K562 (cell line): ENCODE results near the gene HTR3C. TPM values are rescaled to one million over a fixed set of nuclear protein-coding genes. Genes with fewer than 3 reads are reported as not detected.
A peak's percentile ranks its signal among the peaks of the same experiment; 100 is the strongest.

Experiments used
- HNRNPL ChIP-seq: fragments of 200-400 bp; formaldehyde crosslinking; IDR thresholded peaks from 2 replicates; pipeline ENCODE4 v1.6.1; 2017; ENCODE audit warnings: low read depth, mild to moderate bottlenecking, low read length
- HNRNPUL1 ChIP-seq: fragments of 200-400 bp; formaldehyde crosslinking; IDR thresholded peaks from 2 replicates; pipeline ENCODE4 v1.6.1; 2017; ENCODE audit warnings: low read length
- MAFK ChIP-seq: IDR thresholded peaks from 2 replicates; pipeline ENCODE4 v1.6.1; 2011; ENCODE audit warnings: low read length, improper control_type of control experiment
- MECOM ChIP-seq: fragments of 250-450 bp; sonication (Bioruptor Pico); IDR thresholded peaks from 2 replicates; pipeline ENCODE4 v1.8.0; 2022; ENCODE audit warnings: inconsistent platforms
- RNF219 ChIP-seq: fragments of 250-450 bp; sonication (Bioruptor Pico); IDR thresholded peaks from 2 replicates; pipeline ENCODE4 v1.5.0; 2022; ENCODE audit warnings: mild to moderate bottlenecking
- TGIF2 ChIP-seq: sonication (generic); formaldehyde crosslinking; IDR thresholded peaks from 2 replicates; pipeline ENCODE4 v1.8.1; 2022; ENCODE audit warnings: mild to moderate bottlenecking, missing genetic modification reagents, moderate library complexity
- ZNF347 ChIP-seq: fragments of 450-650 bp; formaldehyde crosslinking; IDR thresholded peaks from 2 replicates; pipeline ENCODE4 v1.4.0; 2020; ENCODE audit warnings: low read depth, mild to moderate bottlenecking, moderate library complexity
- ZNF444 ChIP-seq: fragments of 250-450 bp; sonication (Bioruptor Pico); IDR thresholded peaks from 2 replicates; pipeline ENCODE4 v1.4.0; 2020; ENCODE audit warnings: mild to moderate bottlenecking, moderate library complexity
- ZNF445 ChIP-seq: fragments of 250-450 bp; sonication (Bioruptor Pico); IDR thresholded peaks from 2 replicates; pipeline ENCODE4 v1.4.0; 2020; ENCODE audit warnings: low read depth, mild to moderate bottlenecking, moderate library complexity
- polyA plus RNA-seq, 8 experiments: library from polyadenylated mRNA; depleted of rRNA in 4 of 8; stranded (reverse) in 5 of 8; unstranded in 3 of 8; fragments of >200 nt; fragmentation: Nextera tagmentation in 2 of 8; fragmentation: Illumina TruSeq in 1 of 8; extraction: Ambion mirVana in 2 of 8; extraction: Trizol in 1 of 8; gene quantifications; 2 replicates each; pipeline versions ENCODE4 v1.2.1 to v1.2.3, GENCODE V29; 2011 to 2014; ENCODE audit warnings: inconsistent platforms in 1 of 8, missing spikeins in 1 of 8
- total RNA-seq, 7 experiments: library from RNA; depleted of rRNA in 6 of 7; stranded (reverse); fragments of >200 nt in 6 of 7; fragmentation: Illumina TruSeq in 2 of 7; extraction: Trizol in 2 of 7; gene quantifications; 2 replicates each; pipeline versions ENCODE4 v1.2.1 to v1.2.3, GENCODE V29; 2011 to 2021; ENCODE audit warnings: low replicate concordance in 1 of 7
- TF ChIP-seq, protein P1 (sequence below): fragments of 450-650 bp; IDR thresholded peaks from 2 replicates; pipeline ENCODE4 v1.6.1; 2016; ENCODE audit warnings: mild to moderate bottlenecking, moderate library complexity
- TF ChIP-seq, protein P2 (sequence below): sonication (generic); formaldehyde crosslinking; IDR thresholded peaks from 2 replicates; pipeline ENCODE4 v1.8.0; 2023; ENCODE audit warnings: mild to moderate bottlenecking, missing genetic modification reagents

Gene HTR3C
- total and polyA plus RNA-seq, 9 of the 15 experiments (the other 6 are each of a cell fraction or from before 2014, with no cell fraction given): 0.04 to 0.06 TPM; not detected in 7

GRCh38 chr3:184085389-184085852, 32.6 kb downstream of the HTR3C start (continued):
- TF ChIP-seq, protein P1, sequence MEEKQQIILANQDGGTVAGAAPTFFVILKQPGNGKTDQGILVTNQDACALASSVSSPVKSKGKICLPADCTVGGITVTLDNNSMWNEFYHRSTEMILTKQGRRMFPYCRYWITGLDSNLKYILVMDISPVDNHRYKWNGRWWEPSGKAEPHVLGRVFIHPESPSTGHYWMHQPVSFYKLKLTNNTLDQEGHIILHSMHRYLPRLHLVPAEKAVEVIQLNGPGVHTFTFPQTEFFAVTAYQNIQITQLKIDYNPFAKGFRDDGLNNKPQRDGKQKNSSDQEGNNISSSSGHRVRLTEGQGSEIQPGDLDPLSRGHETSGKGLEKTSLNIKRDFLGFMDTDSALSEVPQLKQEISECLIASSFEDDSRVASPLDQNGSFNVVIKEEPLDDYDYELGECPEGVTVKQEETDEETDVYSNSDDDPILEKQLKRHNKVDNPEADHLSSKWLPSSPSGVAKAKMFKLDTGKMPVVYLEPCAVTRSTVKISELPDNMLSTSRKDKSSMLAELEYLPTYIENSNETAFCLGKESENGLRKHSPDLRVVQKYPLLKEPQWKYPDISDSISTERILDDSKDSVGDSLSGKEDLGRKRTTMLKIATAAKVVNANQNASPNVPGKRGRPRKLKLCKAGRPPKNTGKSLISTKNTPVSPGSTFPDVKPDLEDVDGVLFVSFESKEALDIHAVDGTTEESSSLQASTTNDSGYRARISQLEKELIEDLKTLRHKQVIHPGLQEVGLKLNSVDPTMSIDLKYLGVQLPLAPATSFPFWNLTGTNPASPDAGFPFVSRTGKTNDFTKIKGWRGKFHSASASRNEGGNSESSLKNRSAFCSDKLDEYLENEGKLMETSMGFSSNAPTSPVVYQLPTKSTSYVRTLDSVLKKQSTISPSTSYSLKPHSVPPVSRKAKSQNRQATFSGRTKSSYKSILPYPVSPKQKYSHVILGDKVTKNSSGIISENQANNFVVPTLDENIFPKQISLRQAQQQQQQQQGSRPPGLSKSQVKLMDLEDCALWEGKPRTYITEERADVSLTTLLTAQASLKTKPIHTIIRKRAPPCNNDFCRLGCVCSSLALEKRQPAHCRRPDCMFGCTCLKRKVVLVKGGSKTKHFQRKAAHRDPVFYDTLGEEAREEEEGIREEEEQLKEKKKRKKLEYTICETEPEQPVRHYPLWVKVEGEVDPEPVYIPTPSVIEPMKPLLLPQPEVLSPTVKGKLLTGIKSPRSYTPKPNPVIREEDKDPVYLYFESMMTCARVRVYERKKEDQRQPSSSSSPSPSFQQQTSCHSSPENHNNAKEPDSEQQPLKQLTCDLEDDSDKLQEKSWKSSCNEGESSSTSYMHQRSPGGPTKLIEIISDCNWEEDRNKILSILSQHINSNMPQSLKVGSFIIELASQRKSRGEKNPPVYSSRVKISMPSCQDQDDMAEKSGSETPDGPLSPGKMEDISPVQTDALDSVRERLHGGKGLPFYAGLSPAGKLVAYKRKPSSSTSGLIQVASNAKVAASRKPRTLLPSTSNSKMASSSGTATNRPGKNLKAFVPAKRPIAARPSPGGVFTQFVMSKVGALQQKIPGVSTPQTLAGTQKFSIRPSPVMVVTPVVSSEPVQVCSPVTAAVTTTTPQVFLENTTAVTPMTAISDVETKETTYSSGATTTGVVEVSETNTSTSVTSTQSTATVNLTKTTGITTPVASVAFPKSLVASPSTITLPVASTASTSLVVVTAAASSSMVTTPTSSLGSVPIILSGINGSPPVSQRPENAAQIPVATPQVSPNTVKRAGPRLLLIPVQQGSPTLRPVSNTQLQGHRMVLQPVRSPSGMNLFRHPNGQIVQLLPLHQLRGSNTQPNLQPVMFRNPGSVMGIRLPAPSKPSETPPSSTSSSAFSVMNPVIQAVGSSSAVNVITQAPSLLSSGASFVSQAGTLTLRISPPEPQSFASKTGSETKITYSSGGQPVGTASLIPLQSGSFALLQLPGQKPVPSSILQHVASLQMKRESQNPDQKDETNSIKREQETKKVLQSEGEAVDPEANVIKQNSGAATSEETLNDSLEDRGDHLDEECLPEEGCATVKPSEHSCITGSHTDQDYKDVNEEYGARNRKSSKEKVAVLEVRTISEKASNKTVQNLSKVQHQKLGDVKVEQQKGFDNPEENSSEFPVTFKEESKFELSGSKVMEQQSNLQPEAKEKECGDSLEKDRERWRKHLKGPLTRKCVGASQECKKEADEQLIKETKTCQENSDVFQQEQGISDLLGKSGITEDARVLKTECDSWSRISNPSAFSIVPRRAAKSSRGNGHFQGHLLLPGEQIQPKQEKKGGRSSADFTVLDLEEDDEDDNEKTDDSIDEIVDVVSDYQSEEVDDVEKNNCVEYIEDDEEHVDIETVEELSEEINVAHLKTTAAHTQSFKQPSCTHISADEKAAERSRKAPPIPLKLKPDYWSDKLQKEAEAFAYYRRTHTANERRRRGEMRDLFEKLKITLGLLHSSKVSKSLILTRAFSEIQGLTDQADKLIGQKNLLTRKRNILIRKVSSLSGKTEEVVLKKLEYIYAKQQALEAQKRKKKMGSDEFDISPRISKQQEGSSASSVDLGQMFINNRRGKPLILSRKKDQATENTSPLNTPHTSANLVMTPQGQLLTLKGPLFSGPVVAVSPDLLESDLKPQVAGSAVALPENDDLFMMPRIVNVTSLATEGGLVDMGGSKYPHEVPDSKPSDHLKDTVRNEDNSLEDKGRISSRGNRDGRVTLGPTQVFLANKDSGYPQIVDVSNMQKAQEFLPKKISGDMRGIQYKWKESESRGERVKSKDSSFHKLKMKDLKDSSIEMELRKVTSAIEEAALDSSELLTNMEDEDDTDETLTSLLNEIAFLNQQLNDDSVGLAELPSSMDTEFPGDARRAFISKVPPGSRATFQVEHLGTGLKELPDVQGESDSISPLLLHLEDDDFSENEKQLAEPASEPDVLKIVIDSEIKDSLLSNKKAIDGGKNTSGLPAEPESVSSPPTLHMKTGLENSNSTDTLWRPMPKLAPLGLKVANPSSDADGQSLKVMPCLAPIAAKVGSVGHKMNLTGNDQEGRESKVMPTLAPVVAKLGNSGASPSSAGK: no peak
- TF ChIP-seq MECOM (CRISPR knock-in tag) (no peak), ZNF347 (no peak), RNF219 (CRISPR knock-in tag) (no peak), ZNF444 (no peak), TGIF2 (CRISPR knock-in tag) (no peak), ZNF445 (CRISPR knock-in tag) (no peak), HNRNPUL1 (no peak), MAFK (0 out of 2 replicates have a peak, but pooled peaks have one; percentile 15), HNRNPL (no peak)
- TF ChIP-seq, protein P2, sequence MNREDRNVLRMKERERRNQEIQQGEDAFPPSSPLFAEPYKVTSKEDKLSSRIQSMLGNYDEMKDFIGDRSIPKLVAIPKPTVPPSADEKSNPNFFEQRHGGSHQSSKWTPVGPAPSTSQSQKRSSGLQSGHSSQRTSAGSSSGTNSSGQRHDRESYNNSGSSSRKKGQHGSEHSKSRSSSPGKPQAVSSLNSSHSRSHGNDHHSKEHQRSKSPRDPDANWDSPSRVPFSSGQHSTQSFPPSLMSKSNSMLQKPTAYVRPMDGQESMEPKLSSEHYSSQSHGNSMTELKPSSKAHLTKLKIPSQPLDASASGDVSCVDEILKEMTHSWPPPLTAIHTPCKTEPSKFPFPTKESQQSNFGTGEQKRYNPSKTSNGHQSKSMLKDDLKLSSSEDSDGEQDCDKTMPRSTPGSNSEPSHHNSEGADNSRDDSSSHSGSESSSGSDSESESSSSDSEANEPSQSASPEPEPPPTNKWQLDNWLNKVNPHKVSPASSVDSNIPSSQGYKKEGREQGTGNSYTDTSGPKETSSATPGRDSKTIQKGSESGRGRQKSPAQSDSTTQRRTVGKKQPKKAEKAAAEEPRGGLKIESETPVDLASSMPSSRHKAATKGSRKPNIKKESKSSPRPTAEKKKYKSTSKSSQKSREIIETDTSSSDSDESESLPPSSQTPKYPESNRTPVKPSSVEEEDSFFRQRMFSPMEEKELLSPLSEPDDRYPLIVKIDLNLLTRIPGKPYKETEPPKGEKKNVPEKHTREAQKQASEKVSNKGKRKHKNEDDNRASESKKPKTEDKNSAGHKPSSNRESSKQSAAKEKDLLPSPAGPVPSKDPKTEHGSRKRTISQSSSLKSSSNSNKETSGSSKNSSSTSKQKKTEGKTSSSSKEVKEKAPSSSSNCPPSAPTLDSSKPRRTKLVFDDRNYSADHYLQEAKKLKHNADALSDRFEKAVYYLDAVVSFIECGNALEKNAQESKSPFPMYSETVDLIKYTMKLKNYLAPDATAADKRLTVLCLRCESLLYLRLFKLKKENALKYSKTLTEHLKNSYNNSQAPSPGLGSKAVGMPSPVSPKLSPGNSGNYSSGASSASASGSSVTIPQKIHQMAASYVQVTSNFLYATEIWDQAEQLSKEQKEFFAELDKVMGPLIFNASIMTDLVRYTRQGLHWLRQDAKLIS (CRISPR knock-in tag): no peak
